Endothelial cell of umbilical vein (primary cell): Measurements from ENCODE around the gene COL23A1. TPM values are rescaled to one million over a fixed set of nuclear protein-coding genes. Genes with fewer than 3 reads are reported as not detected.

Source experiments
- BruUV-seq: library from RNA; stranded (reverse); fragments of 400-500 nt; replicated peaks from 2 replicates; lab custom pipeline; 2021; lab: Mats Ljungman, UMichigan
- CTCF ChIA-PET: fragments of 300-600, 350-600 bp; sonication (Branson Sonifier 250); formaldehyde crosslinking; loops from one replicate; lab custom pipeline; 2021; ENCODE audit warnings: antibody characterized with exemption, inconsistent platforms; lab: Charles Lee
- POLR2A ChIA-PET: fragments of 300-600, 350-600 bp; sonication (Branson Sonifier 250); formaldehyde crosslinking; loops from one replicate; lab custom pipeline; 2021; ENCODE audit warnings: antibody characterized with exemption, inconsistent platforms; lab: Charles Lee
- DNase-seq: peaks from one replicate; pipeline ENCODE4 v3.0.0-alpha.2; 2011; ENCODE audit warnings: low read depth, low spot score
- FAIRE-seq: peaks from 2 replicates; lab custom pipeline; 2011; peaks lifted over from hg19 to GRCh38; lab: Jason Lieb, UNC
- H2AFZ ChIP-seq: 2 replicates; pipeline ENCODE4 v1.6.0; 2012; ENCODE audit warnings: low read depth, low read length, control low read depth, inconsistent platforms
- H3K27ac ChIP-seq: 2 replicates; pipeline ENCODE4 v1.5.1; 2011; ENCODE audit warnings: low read depth, mild to moderate bottlenecking, control low read depth, low read length, moderate library complexity; ENCODE audit not compliant: insufficient read depth
- H3K27me3 ChIP-seq, 2 experiments: 2 replicates each; pipeline versions ENCODE4 v1.6.0 to v1.6.1; 2011; ENCODE audit warnings: low read length in 2 of 2, mixed read lengths in 1 of 2; ENCODE audit not compliant: control insufficient read depth in 2 of 2, insufficient read depth in 2 of 2
- H3K36me3 ChIP-seq, 2 experiments: 2 replicates in 1 of 2; 3 replicates in 1 of 2; pipeline ENCODE4 v1.5.1; 2011; ENCODE audit warnings: low read length in 2 of 2, mild to moderate bottlenecking in 1 of 2, moderate library complexity in 1 of 2; ENCODE audit not compliant: control insufficient read depth in 2 of 2, insufficient read depth in 2 of 2; ENCODE audit errors: extremely low read depth in 1 of 2
- H3K4me1 ChIP-seq: 3 replicates; pipeline ENCODE4 v1.5.1; 2011; ENCODE audit warnings: mild to moderate bottlenecking, low read length; ENCODE audit not compliant: control insufficient read depth, insufficient read depth; ENCODE audit errors: extremely low read depth
- H3K4me2 ChIP-seq: 2 replicates; pipeline ENCODE4 v1.6.1; 2011; ENCODE audit warnings: low read length, control low read depth, mixed read lengths; ENCODE audit not compliant: insufficient read depth
- H3K4me3 ChIP-seq, 3 experiments: fragments of 200-600 bp in 1 of 3; sonication (generic), shearing (Covaris generic) in 1 of 3; replicated peaks in 1 of 3; 2 replicates each; pipeline ENCODE4 v1.5.1; 2011 to 2016; ENCODE audit warnings: control low read depth in 3 of 3, low read length in 3 of 3, mild to moderate bottlenecking in 2 of 3, inconsistent platforms in 1 of 3, low read depth in 1 of 3, moderate library complexity in 1 of 3; ENCODE audit not compliant: insufficient read depth in 1 of 3
- H3K79me2 ChIP-seq: 2 replicates; pipeline ENCODE4 v1.6.0; 2012; ENCODE audit warnings: low read length, inconsistent platforms; ENCODE audit not compliant: control insufficient read depth, insufficient read depth
- H3K9ac ChIP-seq: replicated peaks from 2 replicates; pipeline ENCODE3; 2011; ENCODE audit warnings: low read length, control low read depth; ENCODE audit not compliant: insufficient read depth; ENCODE audit errors: extremely low read depth
- H3K9me1 ChIP-seq: replicated peaks from 3 replicates; pipeline ENCODE4 v1.6.0; 2011; ENCODE audit warnings: mild to moderate bottlenecking, low read length; ENCODE audit not compliant: control insufficient read depth, insufficient read depth; ENCODE audit errors: extremely low read depth
- H3K9me3 ChIP-seq: replicated peaks from 2 replicates; pipeline ENCODE4 v1.5.1; 2012; ENCODE audit warnings: low read length, inconsistent platforms; ENCODE audit not compliant: control insufficient read depth, insufficient read depth
- H4K20me1 ChIP-seq: replicated peaks from 2 replicates; pipeline ENCODE3; 2011; ENCODE audit warnings: mild to moderate bottlenecking, low read length; ENCODE audit not compliant: control insufficient read depth, insufficient read depth; ENCODE audit errors: extremely low read depth
- EZH2 ChIP-seq: IDR thresholded peaks from 2 replicates; pipeline ENCODE4 v1.6.1; 2012; ENCODE audit warnings: borderline replicate concordance, low read depth, mild to moderate bottlenecking, moderate library complexity, low read length, inconsistent platforms; ENCODE audit not compliant: severe bottlenecking
- FOS ChIP-seq: IDR thresholded peaks from 2 replicates; pipeline ENCODE4 v1.6.1; 2011; ENCODE audit warnings: mild to moderate bottlenecking, low read length, moderate library complexity, borderline replicate concordance; ENCODE audit not compliant: insufficient read depth
- GATA2 ChIP-seq: IDR thresholded peaks from 2 replicates; pipeline ENCODE4 v1.7.0; 2011; ENCODE audit warnings: low read depth, mild to moderate bottlenecking, moderate library complexity, mixed read lengths, low read length; ENCODE audit not compliant: insufficient read length, insufficient read depth
- JUN ChIP-seq: IDR thresholded peaks from 2 replicates; pipeline ENCODE4 v1.6.1; 2011; ENCODE audit warnings: borderline replicate concordance, low read depth; ENCODE audit not compliant: insufficient read length, insufficient read depth
- MYC ChIP-seq: IDR thresholded peaks from one replicate; pipeline ENCODE4 v1.6.1; 2011; ENCODE audit warnings: mild to moderate bottlenecking, low read depth, low read length
- POLR2A ChIP-seq: IDR thresholded peaks from 2 replicates; pipeline ENCODE4 v1.6.1; 2012; ENCODE audit warnings: low read depth, mild to moderate bottlenecking, control low read depth, low read length
- POLR2AphosphoS5 ChIP-seq: IDR thresholded peaks from 2 replicates; pipeline ENCODE4 v1.6.1; 2012; ENCODE audit warnings: low read depth, mild to moderate bottlenecking, control low read depth, low read length, moderate library complexity; ENCODE audit not compliant: insufficient read depth
- dilution Hi-C: fragments of 300-500 bp; cut with MboI; formaldehyde crosslinking; loops from one replicate; pipeline ENCODE4 v1.15.0; 2019; ENCODE audit warnings: low sequenced_read_pairs; ENCODE audit not compliant: extremely low pct_ligation_motif_present
- intact Hi-C: fragments of 100-400 bp; cut with micrococcal nuclease; formaldehyde crosslinking; loops from one replicate; pipeline ENCODE4 v1.10.0; 2022
- polyA plus RNA-seq, 4 experiments: library from polyadenylated mRNA; depleted of rRNA in 3 of 4; stranded (reverse) in 3 of 4; unstranded in 1 of 4; fragments of >200 nt; gene quantifications; 2 replicates each; pipeline versions ENCODE4 v1.2.1 to v1.2.3, GENCODE V29; 2011 to 2012; ENCODE audit warnings: missing spikeins in 1 of 4
- total RNA-seq: library from RNA; stranded (reverse); gene quantifications from 2 replicates; pipeline ENCODE4 v1.2.3, GENCODE V29; 2021
- TF ChIP-seq, protein P1 (sequence below), 2 donors: IDR thresholded peaks; 1 replicate in 1 of 2; 2 replicates in 1 of 2; pipeline ENCODE4 v1.5.1; 2011; ENCODE audit warnings: low read length in 2 of 2, mild to moderate bottlenecking in 2 of 2, moderate library complexity in 2 of 2, control low read depth in 1 of 2, inconsistent platforms in 1 of 2, low read depth in 1 of 2; ENCODE audit not compliant: insufficient read depth in 1 of 2; ENCODE audit errors: extremely low read depth in 1 of 2
- TF ChIP-seq, protein P2 (sequence below): IDR thresholded peaks from 2 replicates; pipeline ENCODE4 v1.6.1; 2011; ENCODE audit not compliant: insufficient read depth, insufficient read length

The COL23A1 gene
- total and polyA plus RNA-seq, 2 donors (not counting 3 experiments of a cell fraction or from before 2014, with no cell fraction given): not detected

DNA sequence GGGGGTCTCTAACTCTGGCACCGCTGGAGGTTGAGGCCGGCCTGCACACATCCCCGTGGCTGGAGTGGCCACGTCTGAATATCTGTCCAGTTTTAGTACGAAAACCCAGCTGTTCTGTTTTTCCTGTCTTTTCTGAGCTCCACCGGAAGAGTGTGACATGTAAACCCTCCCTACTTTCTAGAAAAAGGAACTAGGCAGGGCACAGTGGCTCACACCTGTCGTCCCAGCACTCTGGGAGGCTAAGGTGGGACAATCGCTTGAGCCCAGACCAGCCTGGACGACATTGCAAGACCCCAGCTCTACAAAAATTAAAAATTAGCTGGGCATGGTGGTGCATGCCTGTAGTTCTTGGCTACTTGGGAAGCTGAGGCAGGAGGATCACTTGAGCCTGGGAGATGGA, 349.4 kb downstream of the COL23A1 start:
- intact Hi-C loops: no loop called here
- dilution Hi-C loops: no loop called here
- no peaks in the 10 kb centered on the region for H3K79me2 ChIP-seq
- ChIA-PET CTCF (interaction anchor here (1.2 kb wide), 1 partner anchor 10 kb away, joined by 4 read pairs; no protein-coding TSS in a partner anchor), POLR2A (no interaction called here)
- no peaks in the 10 kb centered on the region for H3K36me3 ChIP-seq
- H3K4me3 ChIP-seq: no peak overlapping the region
- FAIRE-seq (no peak), DNase-seq (no peak)
- H3K4me1 ChIP-seq: peaks cover 14% of the 10 kb centered on the region
- H3K9ac ChIP-seq: no peak overlapping the region
- no peaks in the 10 kb centered on the region for H3K27me3 ChIP-seq
- no peaks in the 10 kb centered on the region for H4K20me1 ChIP-seq
- H3K9me1 ChIP-seq: no peaks in the 10 kb centered on the region
- no peaks in the 10 kb centered on the region for H3K9me3 ChIP-seq
- no TSS peak for BruUV-seq
- peak overlapping the region; percentile 68 for H2AFZ ChIP-seq
- H3K4me2 ChIP-seq: no peak overlapping the region
- TF ChIP-seq FOS (no peak), POLR2A (no peak), GATA2 (no peak), JUN (no peak), MYC (no peak), EZH2 (no peak), POLR2AphosphoS5 (no peak)
- TF ChIP-seq, protein P1, sequence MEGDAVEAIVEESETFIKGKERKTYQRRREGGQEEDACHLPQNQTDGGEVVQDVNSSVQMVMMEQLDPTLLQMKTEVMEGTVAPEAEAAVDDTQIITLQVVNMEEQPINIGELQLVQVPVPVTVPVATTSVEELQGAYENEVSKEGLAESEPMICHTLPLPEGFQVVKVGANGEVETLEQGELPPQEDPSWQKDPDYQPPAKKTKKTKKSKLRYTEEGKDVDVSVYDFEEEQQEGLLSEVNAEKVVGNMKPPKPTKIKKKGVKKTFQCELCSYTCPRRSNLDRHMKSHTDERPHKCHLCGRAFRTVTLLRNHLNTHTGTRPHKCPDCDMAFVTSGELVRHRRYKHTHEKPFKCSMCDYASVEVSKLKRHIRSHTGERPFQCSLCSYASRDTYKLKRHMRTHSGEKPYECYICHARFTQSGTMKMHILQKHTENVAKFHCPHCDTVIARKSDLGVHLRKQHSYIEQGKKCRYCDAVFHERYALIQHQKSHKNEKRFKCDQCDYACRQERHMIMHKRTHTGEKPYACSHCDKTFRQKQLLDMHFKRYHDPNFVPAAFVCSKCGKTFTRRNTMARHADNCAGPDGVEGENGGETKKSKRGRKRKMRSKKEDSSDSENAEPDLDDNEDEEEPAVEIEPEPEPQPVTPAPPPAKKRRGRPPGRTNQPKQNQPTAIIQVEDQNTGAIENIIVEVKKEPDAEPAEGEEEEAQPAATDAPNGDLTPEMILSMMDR (IDR thresholded peaks at IDR 0.05; ENCODE audit: extremely low read depth in 1 of 2, insufficient read depth in 1 of 2, low read depth in 1 of 2, low read length in 2 of 2): no peak
- TF ChIP-seq, protein P2, sequence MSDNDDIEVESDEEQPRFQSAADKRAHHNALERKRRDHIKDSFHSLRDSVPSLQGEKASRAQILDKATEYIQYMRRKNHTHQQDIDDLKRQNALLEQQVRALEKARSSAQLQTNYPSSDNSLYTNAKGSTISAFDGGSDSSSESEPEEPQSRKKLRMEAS: no peak
- H3K27ac ChIP-seq: no peak overlapping the region
